DMS 273 (cell line): Measurements from ENCODE around the gene SELENOO.

Experiments used
- DNase-seq: peaks from one replicate; lab custom pipeline; 2025; ENCODE audit not compliant: unreplicated experiment; lab: John Stamatoyannopoulos, UW

The SELENOO gene

GRCh38 chr22:50264946-50265669 is 64.3 kb downstream of the SELENOO start:
- DNase-seq, result no peak

GRCh38 chr22:50266994-50267393 is 66.2 kb downstream of the SELENOO start:
- no peak for DNase-seq
